Measurements from ENCODE around the gene PROC.

- TF ChIP-seq POLR2AphosphoS5 (IDR thresholded peaks at IDR 0.05) (no peak), POLR2A (IDR thresholded peaks at IDR 0.05) (no peak)
Measured at GRCh38 chr2:127406454-127406853, 11.8 kb upstream of the PROC start.
